Peyer's patch (tissue), 4 donors: Measurements from ENCODE around the gene CNTNAP5. TPM values are rescaled to one million over a fixed set of nuclear protein-coding genes. Genes with fewer than 3 reads are reported as not detected.

Experiments
- DNase-seq, 3 donors: peaks; one replicate each; pipeline ENCODE4 v3.0.0-alpha.2; 2017 to 2019
- H3K27ac ChIP-seq, 4 donors: fragments of 200-600 bp; sonication (generic); one replicate each; pipeline ENCODE4 v1.5.1; 2016 to 2019
- H3K27me3 ChIP-seq, 2 donors: fragments of 200-600 bp; sonication (generic); one replicate each; pipeline ENCODE4 v1.5.1; 2019
- H3K36me3 ChIP-seq, 3 donors: fragments of 200-600 bp; sonication (generic); one replicate each; pipeline ENCODE4 v1.5.1; 2016 to 2019
- H3K4me1 ChIP-seq, 4 donors: fragments of 200-600 bp; sonication (generic); one replicate each; pipeline ENCODE4 v1.5.1; 2016 to 2019
- H3K4me3 ChIP-seq, 4 donors: fragments of 200-600 bp; sonication (generic); 1 replicate in 3 of 4; 2 replicates in 1 of 4; pipeline ENCODE4 v1.5.1; 2016 to 2019; ENCODE audit warnings: mild to moderate bottlenecking in 1 of 4
- H3K9me3 ChIP-seq, 4 donors: fragments of 200-600 bp; sonication (generic); one replicate each; pipeline ENCODE4 v1.5.1; 2016 to 2019; ENCODE audit warnings: mild to moderate bottlenecking in 1 of 4
- CTCF ChIP-seq, 6 experiments: fragments of 450-650 bp in 4 of 6; fragments of 200-600 bp in 2 of 6; sonication (generic) in 1 of 6; IDR thresholded peaks; one replicate each; pipeline ENCODE4 v1.5.1; 2017 to 2019; ENCODE audit warnings: antibody characterized with exemption in 6 of 6, mild to moderate bottlenecking in 3 of 6, moderate library complexity in 1 of 6
- POLR2A ChIP-seq, 2 donors: fragments of 450-650 bp; IDR thresholded peaks; one replicate each; pipeline ENCODE4 v1.5.1; 2017; ENCODE audit warnings: antibody characterized with exemption in 2 of 2, mild to moderate bottlenecking in 2 of 2, moderate library complexity in 2 of 2
- total RNA-seq, 4 donors: library from RNA; depleted of rRNA; stranded (reverse); fragments of >200 nt; gene quantifications; one replicate each; pipeline ENCODE4 v1.1.0, GENCODE V29; 2016

The CNTNAP5 gene
- total RNA-seq, 4 donors from 2014 or later = not detected

DNA sequence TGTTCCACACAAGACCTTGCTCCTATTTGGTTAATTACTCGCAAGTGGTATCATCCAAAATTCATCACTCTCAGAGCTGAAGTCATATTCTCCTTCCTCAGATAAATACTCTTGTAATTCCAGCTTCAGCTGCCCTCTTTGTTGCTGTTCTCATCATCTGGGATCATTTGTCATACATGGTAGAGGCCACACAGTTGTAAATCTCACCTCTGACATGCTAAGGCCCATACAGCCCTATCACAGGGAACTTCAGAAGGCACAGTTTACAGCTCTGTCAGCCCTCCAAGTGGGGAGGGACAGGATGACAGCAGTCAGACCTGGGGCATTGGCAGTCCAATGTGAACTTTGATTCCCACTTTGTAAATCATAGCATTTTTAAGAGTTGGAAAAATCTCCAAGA lies 399.0 kb downstream of the CNTNAP5 start:
- Histone ChIP-seq H3K4me3 (no peak overlapping the region), H3K4me1 (no peaks in the 10 kb centered on the region), H3K9me3 (no peaks in the 10 kb centered on the region), H3K36me3 (no peaks in the 10 kb centered on the region), H3K27ac (no peak overlapping the region), H3K27me3 (no peaks in the 10 kb centered on the region)
- TF ChIP-seq POLR2A (IDR thresholded peaks at IDR 0.05) (no peak), CTCF (IDR thresholded peaks at IDR 0.05) (no peak)
- no peak for DNase-seq

GRCh38 chr2:124426122-124426521 lies 401.0 kb downstream of the CNTNAP5 start:
- no peak for DNase-seq
- Histone ChIP-seq H3K4me3 (no peak overlapping the region), H3K4me1 (no peaks in the 10 kb centered on the region), H3K27me3 (no peaks in the 10 kb centered on the region), H3K9me3 (no peaks in the 10 kb centered on the region), H3K36me3 (no peaks in the 10 kb centered on the region), H3K27ac (no peak overlapping the region)
- TF ChIP-seq CTCF (IDR thresholded peaks at IDR 0.05) (no peak), POLR2A (IDR thresholded peaks at IDR 0.05) (no peak)

DNA sequence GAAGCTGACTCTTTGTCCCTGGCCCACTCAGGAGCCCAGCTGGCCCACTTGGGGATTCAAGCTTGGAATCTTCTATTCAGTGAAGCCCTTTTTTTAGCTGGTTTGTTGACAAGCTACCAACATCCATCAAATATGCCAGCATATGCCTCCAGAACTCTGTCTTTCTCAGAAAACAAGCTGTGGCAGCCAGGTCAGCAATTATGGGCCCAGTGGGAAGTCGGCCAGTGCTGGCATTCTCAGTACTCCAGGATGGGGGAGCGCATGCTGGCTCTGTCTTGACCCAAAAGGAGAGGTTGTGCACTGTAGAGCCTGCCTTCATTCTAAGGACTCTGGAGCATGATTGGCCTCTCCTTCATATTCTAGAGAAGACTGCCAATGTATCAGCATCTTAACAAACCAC lies 401.5 kb downstream of the CNTNAP5 start:
- no peaks in the 10 kb centered on the region for H3K36me3 ChIP-seq
- no peaks in the 10 kb centered on the region for H3K27me3 ChIP-seq
- no peak overlapping the region for H3K4me3 ChIP-seq
- no peaks in the 10 kb centered on the region for H3K9me3 ChIP-seq
- TF ChIP-seq POLR2A (IDR thresholded peaks at IDR 0.05) = no peak
- H3K4me1 ChIP-seq = no peaks in the 10 kb centered on the region
- DNase-seq = no peak
- H3K27ac ChIP-seq = no peak overlapping the region

DNA sequence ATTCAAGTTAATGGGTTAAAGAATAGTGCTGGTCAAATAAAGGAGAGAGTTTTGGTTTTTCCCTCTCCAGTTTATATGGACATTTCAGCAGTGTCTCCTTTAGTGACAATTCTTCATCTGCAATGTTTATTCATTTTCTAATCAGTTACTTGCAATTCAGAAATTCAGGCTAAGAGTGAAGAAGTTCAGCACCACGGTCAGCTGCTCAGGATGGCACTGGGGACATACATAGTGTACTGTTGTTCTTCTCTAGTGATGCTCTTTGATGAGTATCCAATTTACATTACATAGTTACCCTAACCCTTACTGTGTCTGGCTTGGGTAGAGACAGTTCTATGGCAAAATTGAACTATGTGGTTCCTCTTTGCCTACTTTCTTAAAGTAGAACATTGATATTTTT lies 412.7 kb downstream of the CNTNAP5 start:
- Histone ChIP-seq H3K4me3 (no peak overlapping the region), H3K27me3 (no peaks in the 10 kb centered on the region), H3K4me1 (no peaks in the 10 kb centered on the region), H3K9me3 (no peaks in the 10 kb centered on the region), H3K36me3 (no peaks in the 10 kb centered on the region), H3K27ac (no peak overlapping the region)
- DNase-seq = no peak
- TF ChIP-seq CTCF (IDR thresholded peaks at IDR 0.05) (no peak), POLR2A (IDR thresholded peaks at IDR 0.05) (no peak)

- H3K4me1 ChIP-seq = no peaks in the 10 kb centered on the region
- no peak overlapping the region for H3K27ac ChIP-seq
- H3K36me3 ChIP-seq = no peaks in the 10 kb centered on the region
- H3K4me3 ChIP-seq = no peak overlapping the region
- TF ChIP-seq CTCF (IDR thresholded peaks at IDR 0.05) (no peak), POLR2A (IDR thresholded peaks at IDR 0.05) (no peak)
- no peak for DNase-seq
- no peaks in the 10 kb centered on the region for H3K27me3 ChIP-seq
- peaks cover 0 to 2% (median 0%) of the 10 kb centered on the region in 4 donors for H3K9me3 ChIP-seq
Measured at GRCh38 chr2:124450481-124450880, 425.4 kb downstream of the CNTNAP5 start.

GRCh38 chr2:124476291-124476690 lies 451.2 kb downstream of the CNTNAP5 start:
- H3K9me3 ChIP-seq = no peaks in the 10 kb centered on the region
- H3K36me3 ChIP-seq = no peaks in the 10 kb centered on the region
- no peak for DNase-seq
- no peaks in the 10 kb centered on the region for H3K27me3 ChIP-seq
- no peaks in the 10 kb centered on the region for H3K4me1 ChIP-seq
- no peak for TF ChIP-seq POLR2A (IDR thresholded peaks at IDR 0.05)
- no peak for TF ChIP-seq CTCF (IDR thresholded peaks at IDR 0.05)
- no peak overlapping the region for H3K27ac ChIP-seq
- H3K4me3 ChIP-seq = no peak overlapping the region
